GM18507 (cell line): ENCODE results near the gene ETFA.

Experiments
- DNase-seq: peaks from one replicate; pipeline ENCODE4 v3.0.0; 2011; ENCODE audit warnings: low read depth; ENCODE audit not compliant: insufficient read length; ENCODE audit errors: extremely low spot score
- FAIRE-seq: peaks from 2 replicates; lab custom pipeline; 2011; peaks lifted over from hg19 to GRCh38; lab: Jason Lieb, UNC

The ETFA gene

GRCh38 chr15:76234337-76234889 lies 76.9 kb downstream of the ETFA start:
- no peak for FAIRE-seq
- DNase-seq = no peak

GRCh38 chr15:76233921-76234320 lies 77.3 kb downstream of the ETFA start:
- no peak for DNase-seq
- no peak for FAIRE-seq

GRCh38 chr15:76229266-76229665 lies 82.0 kb downstream of the ETFA start:
- DNase-seq (no peak), FAIRE-seq (no peak)

GRCh38 chr15:76223521-76223920 lies 87.7 kb downstream of the ETFA start:
- FAIRE-seq (no peak), DNase-seq (no peak)

GRCh38 chr15:76222159-76222558 lies 89.1 kb downstream of the ETFA start:
- DNase-seq (no peak), FAIRE-seq (no peak)

GRCh38 chr15:76221085-76221767 lies 90.0 kb downstream of the ETFA start:
- FAIRE-seq = no peak
- DNase-seq = no peak

GRCh38 chr15:76217882-76218217 lies 93.4 kb downstream of the ETFA start:
- FAIRE-seq (no peak), DNase-seq (no peak)

- FAIRE-seq = no peak
- no peak for DNase-seq
Measured at GRCh38 chr15:76217029-76217881, 94.0 kb downstream of the ETFA start.

GRCh38 chr15:76215634-76216033 lies 95.6 kb downstream of the ETFA start:
- FAIRE-seq = no peak
- DNase-seq = no peak

GRCh38 chr15:76209942-76210341 lies 101.3 kb downstream of the ETFA start:
- no peak for DNase-seq
- no peak for FAIRE-seq

GRCh38 chr15:76209523-76209922 lies 101.7 kb downstream of the ETFA start:
- no peak for FAIRE-seq
- DNase-seq = no peak

- no peak for FAIRE-seq
- DNase-seq = no peak
Measured at GRCh38 chr15:76208786-76209424, 102.4 kb downstream of the ETFA start.

- FAIRE-seq = no peak
Measured at GRCh38 chr15:76208084-76208785, 103.0 kb downstream of the ETFA start.

GRCh38 chr15:76206325-76206976 lies 104.8 kb downstream of the ETFA start:
- no peak for FAIRE-seq
- DNase-seq = no peak

More at GRCh38 chr15:76208084-76208785, 103.0 kb downstream of the ETFA start:
- no peak for DNase-seq

GRCh38 chr15:76204916-76205460 lies 106.3 kb downstream of the ETFA start:
- no peak for DNase-seq
- FAIRE-seq = no peak

- FAIRE-seq = no peak
- no peak for DNase-seq
Measured at GRCh38 chr15:76204109-76204845, 107.0 kb downstream of the ETFA start.

GRCh38 chr15:76203346-76204108 lies 107.7 kb downstream of the ETFA start:
- FAIRE-seq (no peak), DNase-seq (no peak)
